ENCODE data around the gene SPATA16. TPM values are rescaled to one million over a fixed set of nuclear protein-coding genes. Genes with fewer than 3 reads are reported as not detected.
"Not testable (repeated sequence)": the region's sequence is repeated elsewhere in the genome, so short reads cannot be mapped to it uniquely, and the experiment has no call there.

SPATA16 gene, protein sequence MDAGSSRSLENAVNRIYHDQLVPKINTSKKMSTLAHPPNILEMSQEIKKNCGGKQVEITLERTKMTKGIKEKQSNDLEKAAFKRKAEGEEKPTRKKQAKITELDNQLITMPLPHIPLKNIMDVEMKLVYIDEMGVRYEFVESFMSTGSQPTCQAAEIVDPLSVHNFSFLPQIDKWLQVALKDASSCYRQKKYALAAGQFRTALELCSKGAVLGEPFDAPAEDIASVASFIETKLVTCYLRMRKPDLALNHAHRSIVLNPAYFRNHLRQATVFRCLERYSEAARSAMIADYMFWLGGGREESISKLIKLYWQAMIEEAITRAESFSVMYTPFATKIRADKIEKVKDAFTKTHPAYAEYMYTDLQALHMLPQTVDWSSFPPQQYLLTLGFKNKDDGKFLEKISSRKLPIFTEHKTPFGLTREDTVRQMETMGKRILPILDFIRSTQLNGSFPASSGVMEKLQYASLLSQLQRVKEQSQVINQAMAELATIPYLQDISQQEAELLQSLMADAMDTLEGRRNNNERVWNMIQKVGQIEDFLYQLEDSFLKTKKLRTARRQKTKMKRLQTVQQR
- not detected for total RNA-seq

DNA sequence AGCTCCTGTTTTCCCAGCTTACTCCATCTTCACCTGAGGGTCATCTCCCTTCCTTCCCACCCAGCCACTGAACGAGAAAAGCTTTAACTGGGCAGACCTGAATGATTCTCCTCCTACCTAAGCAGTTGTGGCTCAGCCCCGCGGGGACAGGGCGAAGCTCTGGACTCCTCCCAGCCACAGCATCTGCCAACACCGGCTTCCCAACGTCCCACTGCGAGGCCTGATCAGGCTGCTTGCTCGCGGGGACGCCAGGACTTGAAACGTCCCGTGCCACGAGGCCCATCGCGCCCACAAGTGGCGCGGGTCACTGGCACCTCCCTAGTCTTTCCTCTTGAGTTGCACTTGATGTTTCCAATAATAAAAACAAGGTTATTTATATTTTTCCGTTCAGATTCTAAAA lies at the start of gene SPATA16:
Gene SPATA16 (minus strand): TSS at position 250 of the 400 bp plus-strand sequence. CDS start 23,504 bp downstream, outside the sequence.
- DNase-seq: no peak
- ATAC-seq: no peak
- H3K36me3 Mint-ChIP-seq (ENCODE audit: low read depth): no peaks in the 10 kb centered on the region
- H3K27ac Mint-ChIP-seq: no peak within 1 kb of the TSS
- POLR2A ChIA-PET: no interaction called here
- H3K4me3 Mint-ChIP-seq: no peak within 1 kb of the TSS
- intact Hi-C loops (cut with DNase I, micrococcal nuclease): no loop called here
- H3K4me1 Mint-ChIP-seq: no peaks in the 10 kb centered on the region
- H3K9me3 Mint-ChIP-seq (ENCODE audit: low read depth): no peaks in the 10 kb centered on the region
- CTCF ChIA-PET: no interaction called here
- H3K27me3 Mint-ChIP-seq: no peaks in the 10 kb centered on the region

DNA sequence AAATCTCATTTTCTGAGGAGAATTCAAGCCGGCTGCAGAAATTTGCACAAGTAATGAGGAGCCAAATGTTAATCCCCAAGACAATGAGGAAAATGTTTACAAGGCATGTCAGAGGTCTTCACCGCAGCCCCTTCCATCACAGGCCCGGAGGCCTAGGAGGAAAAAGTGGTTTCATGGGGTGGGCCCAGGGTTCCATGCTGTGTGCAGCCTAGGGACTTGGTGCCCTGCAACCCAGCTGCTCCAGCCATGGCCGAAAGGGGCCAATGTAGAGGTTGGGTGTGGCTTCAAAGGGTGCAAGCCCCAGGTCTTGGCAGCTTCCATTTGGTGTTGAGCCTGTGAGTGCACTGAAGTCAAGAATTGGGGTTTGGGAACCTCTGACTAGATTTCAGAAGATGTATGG lies 42.0 kb upstream of the SPATA16 start:
- ATAC-seq; DNase-seq; H3K4me3 Mint-ChIP-seq; CTCF ChIA-PET; H3K27me3 Mint-ChIP-seq; H3K36me3 Mint-ChIP-seq (ENCODE audit: low read depth); intact Hi-C loops (cut with DNase I, micrococcal nuclease); H3K27ac Mint-ChIP-seq; H3K4me1 Mint-ChIP-seq; POLR2A ChIA-PET: not testable (repeated sequence)
- peaks cover 14% of the 10 kb centered on the region for H3K9me3 Mint-ChIP-seq (ENCODE audit: low read depth)

DNA sequence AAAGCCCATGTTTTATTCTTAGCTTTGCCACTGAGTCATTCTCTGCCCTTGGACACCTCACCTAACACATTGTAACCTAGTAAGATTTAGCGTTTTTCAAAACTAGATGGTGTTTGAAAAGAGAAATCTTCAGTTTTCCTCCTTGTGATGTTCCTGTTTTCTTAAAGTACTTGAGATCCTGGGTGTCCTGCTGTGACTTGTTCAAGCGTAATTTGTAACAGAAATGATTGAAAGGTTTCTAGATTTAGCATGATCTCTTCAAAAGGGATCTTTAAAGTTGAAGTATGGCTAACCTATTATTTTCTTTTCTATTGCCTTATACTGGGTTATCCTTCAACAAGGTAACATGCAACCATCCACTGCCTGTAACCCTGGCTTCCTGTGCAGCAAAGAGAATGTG lies 32.6 kb upstream of the SPATA16 start:
- Mint-ChIP-seq H3K27me3 (no peaks in the 10 kb centered on the region), H3K4me3 (no peak overlapping the region), H3K27ac (no peak overlapping the region), H3K4me1 (no peaks in the 10 kb centered on the region), H3K9me3 (ENCODE audit: low read depth) (no peaks in the 10 kb centered on the region), H3K36me3 (ENCODE audit: low read depth) (no peaks in the 10 kb centered on the region)
- ATAC-seq (no peak), DNase-seq (no peak)
- intact Hi-C loops (cut with DNase I, micrococcal nuclease): no loop called here
- ChIA-PET POLR2A (no interaction called here), CTCF (no interaction called here)

DNA sequence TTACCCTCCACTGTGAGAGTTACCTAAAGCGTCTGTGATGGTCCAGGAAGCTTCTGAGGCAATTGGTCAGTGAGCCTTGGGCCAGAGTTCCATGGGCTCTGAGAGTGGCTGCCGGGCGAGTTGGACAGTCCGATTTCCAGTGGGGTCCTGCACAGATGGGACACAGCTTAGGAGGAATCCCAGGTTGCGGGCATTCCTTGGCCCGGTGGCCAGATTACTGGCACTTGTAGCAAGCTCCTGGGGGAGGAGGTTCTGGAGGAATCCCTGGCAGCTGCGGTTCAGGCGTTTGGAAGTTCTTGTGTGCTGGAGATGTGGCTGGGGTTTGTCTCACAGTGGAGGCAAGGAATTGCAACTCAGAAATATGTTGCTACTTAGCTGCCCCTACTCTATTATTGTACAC lies 18.1 kb upstream of the SPATA16 start:
- H3K4me3 Mint-ChIP-seq; POLR2A ChIA-PET; H3K4me1 Mint-ChIP-seq; CTCF ChIA-PET; DNase-seq; H3K27me3 Mint-ChIP-seq; H3K9me3 Mint-ChIP-seq (ENCODE audit: low read depth); ATAC-seq; H3K27ac Mint-ChIP-seq; H3K36me3 Mint-ChIP-seq (ENCODE audit: low read depth); intact Hi-C loops (cut with DNase I, micrococcal nuclease): not testable (repeated sequence)

DNA sequence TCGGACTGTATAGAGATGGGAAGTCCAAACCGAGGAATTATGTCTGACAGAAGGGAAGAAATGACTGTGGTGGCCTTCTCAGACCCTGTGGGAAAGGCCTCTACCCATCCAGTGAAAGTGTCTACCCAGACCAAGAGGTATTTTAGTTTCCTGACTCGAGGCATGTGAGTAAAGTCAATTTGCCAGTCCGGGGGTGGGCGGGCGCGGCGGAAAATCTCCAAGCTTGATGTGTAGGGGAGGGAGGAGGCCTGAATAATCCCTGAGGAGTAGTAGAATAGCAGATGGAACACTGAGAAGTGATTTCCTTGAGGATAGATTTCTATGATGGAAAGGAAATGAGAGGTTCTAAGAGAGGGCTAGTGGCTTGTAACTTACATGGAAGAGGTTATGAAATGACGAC lies 15.5 kb upstream of the SPATA16 start:
- DNase-seq; ATAC-seq; POLR2A ChIA-PET; H3K4me3 Mint-ChIP-seq; H3K36me3 Mint-ChIP-seq (ENCODE audit: low read depth); H3K27ac Mint-ChIP-seq; H3K27me3 Mint-ChIP-seq; H3K9me3 Mint-ChIP-seq (ENCODE audit: low read depth); H3K4me1 Mint-ChIP-seq; CTCF ChIA-PET; intact Hi-C loops (cut with DNase I, micrococcal nuclease): not testable (repeated sequence)

DNA sequence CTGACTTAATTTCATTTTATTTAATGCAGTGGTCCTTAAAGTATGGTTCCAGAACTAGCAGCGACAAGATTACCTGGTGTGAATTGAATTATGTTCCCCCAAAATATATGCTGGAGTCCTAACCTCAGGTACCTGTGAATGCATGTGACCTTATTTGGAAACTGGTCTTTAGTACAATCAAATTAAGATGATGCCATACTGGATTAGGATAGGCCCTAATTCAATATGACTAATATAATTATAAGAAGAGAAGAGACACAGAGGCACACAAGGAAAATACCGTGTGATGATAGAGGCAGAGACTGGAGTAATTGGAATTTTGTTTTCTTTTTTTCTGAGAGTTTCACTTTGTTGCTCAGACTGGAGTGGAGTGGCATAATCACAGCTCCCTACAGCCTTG lies 12.6 kb upstream of the SPATA16 start:
- H3K4me3 Mint-ChIP-seq: no peak overlapping the region
- intact Hi-C loops (cut with DNase I, micrococcal nuclease): no loop called here
- ChIA-PET POLR2A (no interaction called here), CTCF (no interaction called here)
- H3K27me3 Mint-ChIP-seq: no peaks in the 10 kb centered on the region
- DNase-seq (no peak), ATAC-seq (no peak)
- H3K9me3 Mint-ChIP-seq (ENCODE audit: low read depth): peaks cover 2% of the 10 kb centered on the region
- H3K4me1 Mint-ChIP-seq: no peaks in the 10 kb centered on the region
- H3K36me3 Mint-ChIP-seq (ENCODE audit: low read depth): no peaks in the 10 kb centered on the region
- no peak overlapping the region for H3K27ac Mint-ChIP-seq

DNA sequence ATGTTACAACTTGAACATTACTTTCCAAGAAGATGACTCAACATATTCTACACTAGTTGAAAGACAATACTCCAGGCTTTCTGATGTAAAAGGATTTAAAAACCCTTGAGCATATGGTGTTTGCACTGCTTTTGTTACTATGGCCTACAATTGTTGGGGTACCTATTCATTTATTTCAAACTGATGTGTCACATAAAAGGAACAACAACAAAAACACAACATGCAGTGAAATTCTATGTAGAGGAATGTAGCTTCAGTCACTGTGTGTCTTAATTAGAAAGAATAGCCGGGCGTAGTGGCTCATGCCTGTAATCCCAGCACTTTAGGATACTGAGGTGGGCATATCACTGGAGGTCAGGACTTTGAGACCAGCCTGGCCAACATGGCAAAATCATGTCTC lies 1.6 kb downstream of the SPATA16 start:
- Mint-ChIP-seq H3K4me1 (no peaks in the 10 kb centered on the region), H3K9me3 (ENCODE audit: low read depth) (no peaks in the 10 kb centered on the region), H3K36me3 (ENCODE audit: low read depth) (no peaks in the 10 kb centered on the region), H3K27ac (no peak overlapping the region), H3K4me3 (no peak overlapping the region), H3K27me3 (no peaks in the 10 kb centered on the region)
- intact Hi-C loops (cut with DNase I, micrococcal nuclease): no loop called here
- DNase-seq (no peak), ATAC-seq (no peak)
- ChIA-PET CTCF (no interaction called here), POLR2A (no interaction called here)

DNA sequence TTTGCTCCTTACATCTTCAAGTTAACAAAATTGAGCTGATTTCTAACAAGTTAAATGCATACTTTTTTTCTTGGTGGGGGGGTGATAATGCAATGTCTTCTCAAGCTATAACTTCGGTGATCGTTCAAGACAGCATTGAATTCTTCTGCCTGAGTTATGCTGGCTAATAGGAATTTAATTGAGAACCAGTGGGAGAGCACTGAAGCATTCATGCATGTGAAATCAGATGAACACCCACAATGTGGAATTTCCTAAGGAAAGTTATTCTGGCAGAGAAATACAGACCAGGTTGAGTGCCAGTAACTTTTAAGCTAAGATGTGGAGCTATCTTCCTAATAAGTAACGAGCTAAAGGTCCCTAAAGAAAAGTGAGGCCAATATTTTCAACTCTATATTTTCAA lies 3.0 kb downstream of the SPATA16 start:
- H3K9me3 Mint-ChIP-seq (ENCODE audit: low read depth): no peaks in the 10 kb centered on the region
- H3K4me3 Mint-ChIP-seq: no peak overlapping the region
- no peaks in the 10 kb centered on the region for H3K4me1 Mint-ChIP-seq
- no peaks in the 10 kb centered on the region for H3K27me3 Mint-ChIP-seq
- CTCF ChIA-PET: no interaction called here
- no peak overlapping the region for H3K27ac Mint-ChIP-seq
- POLR2A ChIA-PET: no interaction called here
- intact Hi-C loops (cut with DNase I, micrococcal nuclease): no loop called here
- no peaks in the 10 kb centered on the region for H3K36me3 Mint-ChIP-seq (ENCODE audit: low read depth)
- DNase-seq: no peak
- no peak for ATAC-seq

DNA sequence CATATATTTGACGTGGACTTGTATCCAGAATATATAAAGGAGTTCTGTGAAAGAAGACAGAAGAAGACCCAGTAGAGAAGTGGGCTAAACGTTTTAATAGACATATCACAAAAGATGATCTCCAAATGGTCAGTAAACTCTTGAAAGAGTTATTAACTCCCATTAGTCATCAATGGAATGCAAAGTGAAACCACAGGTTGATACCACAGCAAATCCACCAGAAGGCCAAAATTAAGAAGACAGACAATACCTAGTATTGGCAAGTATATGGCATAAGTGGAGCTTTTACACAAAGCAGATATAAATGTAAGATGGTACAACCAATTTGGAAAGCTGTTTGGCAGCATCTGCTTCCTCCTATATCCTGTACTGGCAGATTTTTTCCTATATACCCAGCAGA lies 6.0 kb downstream of the SPATA16 start:
- Mint-ChIP-seq H3K9me3 (ENCODE audit: low read depth) (no peaks in the 10 kb centered on the region), H3K4me3 (no peak overlapping the region), H3K27me3 (no peaks in the 10 kb centered on the region), H3K27ac (no peak overlapping the region), H3K36me3 (ENCODE audit: low read depth) (no peaks in the 10 kb centered on the region), H3K4me1 (no peaks in the 10 kb centered on the region)
- DNase-seq (no peak), ATAC-seq (no peak)
- POLR2A ChIA-PET: no interaction called here
- intact Hi-C loops (cut with DNase I, micrococcal nuclease): no loop called here
- CTCF ChIA-PET: no interaction called here

DNA sequence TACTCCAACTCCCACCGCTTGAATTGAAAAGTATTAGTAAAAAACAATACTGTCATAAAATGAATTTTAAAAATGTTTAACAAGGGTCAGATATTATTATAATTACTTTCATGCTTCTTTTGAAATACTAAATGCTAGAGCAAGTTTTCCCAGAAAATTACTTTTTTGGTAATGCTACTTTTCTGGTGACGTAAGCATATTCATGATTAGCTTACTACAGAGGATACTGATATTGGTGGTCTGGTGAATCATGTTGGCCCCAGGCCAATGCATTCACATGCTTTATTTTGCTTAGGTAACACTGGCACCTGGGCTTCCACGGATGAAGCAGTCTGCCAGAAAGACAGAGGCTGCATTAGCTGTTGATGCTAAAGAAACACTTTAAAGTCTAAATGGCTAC lies 12.4 kb downstream of the SPATA16 start:
- Mint-ChIP-seq H3K27me3 (no peaks in the 10 kb centered on the region), H3K9me3 (ENCODE audit: low read depth) (no peaks in the 10 kb centered on the region), H3K4me1 (no peaks in the 10 kb centered on the region), H3K27ac (no peak overlapping the region), H3K36me3 (ENCODE audit: low read depth) (no peaks in the 10 kb centered on the region), H3K4me3 (no peak overlapping the region)
- no peak for DNase-seq
- ChIA-PET POLR2A (no interaction called here), CTCF (no interaction called here)
- intact Hi-C loops (cut with DNase I, micrococcal nuclease): no loop called here
- ATAC-seq: no peak

DNA sequence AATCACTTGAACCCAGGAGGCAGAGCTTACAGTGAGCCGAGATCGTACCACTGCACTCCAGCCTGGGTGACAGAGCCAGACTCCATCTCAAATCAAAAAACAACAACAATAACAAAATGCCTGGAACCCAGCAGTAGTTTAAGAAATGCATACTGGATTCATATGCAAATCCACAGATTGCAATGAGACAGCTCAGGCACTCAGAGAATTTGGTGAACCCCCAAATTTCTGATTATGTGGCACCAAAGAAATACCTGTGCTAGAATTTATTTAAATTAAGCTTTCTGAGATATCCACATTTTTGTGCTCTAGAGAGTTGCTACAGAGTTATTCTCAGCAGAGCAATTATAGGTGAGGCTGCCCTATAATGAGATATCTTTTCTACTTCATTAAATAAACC lies 29.7 kb downstream of the SPATA16 start:
- Mint-ChIP-seq H3K4me1 (no peaks in the 10 kb centered on the region), H3K27me3 (no peaks in the 10 kb centered on the region), H3K9me3 (ENCODE audit: low read depth) (no peaks in the 10 kb centered on the region), H3K4me3 (no peak overlapping the region), H3K27ac (no peak overlapping the region), H3K36me3 (ENCODE audit: low read depth) (no peaks in the 10 kb centered on the region)
- intact Hi-C loops (cut with DNase I, micrococcal nuclease): no loop called here
- DNase-seq (no peak), ATAC-seq (no peak)
- CTCF ChIA-PET: interaction anchor here (0.7 kb wide), 1 partner anchor 265 kb away, joined by 3 read pairs; no protein-coding TSS in a partner anchor
- POLR2A ChIA-PET: no interaction called here

DNA sequence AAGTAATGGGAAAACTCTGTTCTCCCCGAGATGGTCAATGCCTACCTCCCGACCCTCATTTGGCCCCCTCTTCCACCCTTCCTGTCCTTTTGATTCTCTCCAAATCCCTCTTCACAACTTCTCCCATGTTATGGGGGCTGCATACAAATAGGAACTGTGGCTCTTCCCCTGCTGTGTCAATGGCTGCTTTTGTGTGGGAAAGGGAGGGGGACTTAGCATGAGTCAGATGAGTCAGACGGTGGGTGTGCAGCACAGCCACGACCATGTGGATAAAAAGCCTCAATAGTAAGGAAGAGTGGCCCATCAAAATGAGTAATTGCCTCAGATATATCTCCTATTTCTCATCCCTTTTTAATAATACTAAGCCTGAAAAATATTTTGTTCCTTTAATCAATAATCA lies 31.9 kb downstream of the SPATA16 start:
- ChIA-PET CTCF (interaction anchor here (0.6 kb wide), 1 partner anchor 215 kb away, joined by 3 read pairs; no protein-coding TSS in a partner anchor), POLR2A (no interaction called here)
- DNase-seq (no peak), ATAC-seq (no peak)
- no peaks in the 10 kb centered on the region for H3K36me3 Mint-ChIP-seq (ENCODE audit: low read depth)
- intact Hi-C loops (cut with DNase I, micrococcal nuclease): no loop called here
- no peak overlapping the region for H3K4me3 Mint-ChIP-seq
- H3K27ac Mint-ChIP-seq: no peak overlapping the region
- no peaks in the 10 kb centered on the region for H3K4me1 Mint-ChIP-seq
- no peaks in the 10 kb centered on the region for H3K9me3 Mint-ChIP-seq (ENCODE audit: low read depth)
- H3K27me3 Mint-ChIP-seq: no peaks in the 10 kb centered on the region

All from activated CD4-positive, alpha-beta T cell treated with anti-CD3 and anti-CD28 coated beads for 36 hours (primary cell).